A673 (cell line): ENCODE results near the gene CAV1.

Source experiments
- EZH2 ChIP-seq: fragments of 200-600 bp; sonication (generic); IDR thresholded peaks from 2 replicates; pipeline ENCODE4 v1.6.1; 2017; ENCODE audit warnings: borderline replicate concordance, low read depth, mild to moderate bottlenecking, mixed read lengths, antibody characterized with exemption, low read length; ENCODE audit not compliant: poor library complexity, severe bottlenecking
- TF ChIP-seq, protein P1 (sequence below): fragments of 300-800, 200-600 bp; sonication (generic); conservative IDR thresholded peaks from 2 replicates; pipeline ENCODE4 v1.5.1; 2017; ENCODE audit warnings: low read depth, mild to moderate bottlenecking, antibody characterized with exemption, low read length, moderate library complexity, mixed read lengths

DNA sequence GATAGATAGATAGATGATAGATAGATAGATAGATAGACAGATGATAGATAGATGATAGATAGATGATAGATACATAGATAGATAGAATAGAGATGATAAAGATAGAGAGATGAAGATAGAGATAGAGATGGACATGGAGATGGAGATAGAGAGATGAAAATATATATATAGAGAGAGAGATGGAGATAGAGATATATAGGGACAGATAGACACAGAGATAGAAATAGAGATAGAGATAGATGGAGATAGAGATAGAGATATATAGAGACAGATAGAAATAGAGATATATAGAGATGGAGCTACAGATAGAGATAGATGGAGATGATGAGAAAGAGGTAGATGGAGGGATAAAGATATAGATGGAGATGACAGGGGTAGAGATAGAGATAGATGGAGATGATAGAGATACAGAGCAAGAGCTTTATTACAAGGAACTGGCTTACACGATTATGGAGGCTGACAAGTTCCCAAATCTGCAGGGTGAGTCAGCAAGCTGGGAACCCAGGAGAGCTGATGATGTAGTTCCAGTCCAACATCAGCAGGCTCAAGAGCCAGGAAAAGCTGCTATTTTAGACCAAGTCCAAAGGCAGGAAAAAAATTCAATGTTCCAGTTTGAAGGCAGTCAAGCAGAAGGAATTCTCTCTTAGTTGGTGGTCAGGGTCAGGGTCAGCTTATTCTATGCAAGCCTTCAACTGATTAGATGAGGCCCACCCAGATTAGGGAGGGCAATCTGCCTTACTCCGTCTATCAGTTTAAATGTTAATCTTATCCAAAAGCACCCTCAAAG lies 37.1 kb downstream of the CAV1 start:
- TF ChIP-seq, protein P1, sequence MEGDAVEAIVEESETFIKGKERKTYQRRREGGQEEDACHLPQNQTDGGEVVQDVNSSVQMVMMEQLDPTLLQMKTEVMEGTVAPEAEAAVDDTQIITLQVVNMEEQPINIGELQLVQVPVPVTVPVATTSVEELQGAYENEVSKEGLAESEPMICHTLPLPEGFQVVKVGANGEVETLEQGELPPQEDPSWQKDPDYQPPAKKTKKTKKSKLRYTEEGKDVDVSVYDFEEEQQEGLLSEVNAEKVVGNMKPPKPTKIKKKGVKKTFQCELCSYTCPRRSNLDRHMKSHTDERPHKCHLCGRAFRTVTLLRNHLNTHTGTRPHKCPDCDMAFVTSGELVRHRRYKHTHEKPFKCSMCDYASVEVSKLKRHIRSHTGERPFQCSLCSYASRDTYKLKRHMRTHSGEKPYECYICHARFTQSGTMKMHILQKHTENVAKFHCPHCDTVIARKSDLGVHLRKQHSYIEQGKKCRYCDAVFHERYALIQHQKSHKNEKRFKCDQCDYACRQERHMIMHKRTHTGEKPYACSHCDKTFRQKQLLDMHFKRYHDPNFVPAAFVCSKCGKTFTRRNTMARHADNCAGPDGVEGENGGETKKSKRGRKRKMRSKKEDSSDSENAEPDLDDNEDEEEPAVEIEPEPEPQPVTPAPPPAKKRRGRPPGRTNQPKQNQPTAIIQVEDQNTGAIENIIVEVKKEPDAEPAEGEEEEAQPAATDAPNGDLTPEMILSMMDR = no peak
- TF ChIP-seq EZH2 = no peak
